Calu3 (cell line): Measurements from ENCODE around the gene SUN3. TPM values are rescaled to one million over a fixed set of nuclear protein-coding genes. Genes with fewer than 3 reads are reported as not detected.

Source experiments
- BruUV-seq: library from RNA; stranded (reverse); fragments of 400-500 nt; replicated peaks from 2 replicates; lab custom pipeline; 2021; lab: Mats Ljungman, UMichigan
- CTCF ChIA-PET: fragments of 300-600 bp; sonication (Branson Sonifier 250); formaldehyde crosslinking; loops from one replicate; lab custom pipeline; 2022; ENCODE audit warnings: antibody characterized with exemption; lab: Charles Lee
- DNase-seq: peaks from one replicate; pipeline ENCODE4 v3.0.0; 2022
- H3K27ac Mint-ChIP-seq: one replicate; pipeline ENCODE4 v1.8.0; 2022; ENCODE audit warnings: mixed read lengths; ENCODE audit not compliant: unreplicated experiment
- H3K27me3 Mint-ChIP-seq: one replicate; pipeline ENCODE4 v1.8.0; 2022; ENCODE audit warnings: mixed read lengths; ENCODE audit not compliant: unreplicated experiment
- H3K36me3 Mint-ChIP-seq: one replicate; pipeline ENCODE4 v1.8.0; 2022; ENCODE audit warnings: mild to moderate bottlenecking, moderate library complexity, mixed read lengths; ENCODE audit not compliant: insufficient read depth, unreplicated experiment
- H3K4me1 Mint-ChIP-seq: one replicate; pipeline ENCODE4 v1.8.0; 2022; ENCODE audit warnings: mild to moderate bottlenecking, low read depth, mixed read lengths; ENCODE audit not compliant: unreplicated experiment
- H3K4me3 Mint-ChIP-seq: one replicate; pipeline ENCODE4 v1.8.0; 2022; ENCODE audit warnings: mild to moderate bottlenecking, low read depth, moderate library complexity, mixed read lengths; ENCODE audit not compliant: unreplicated experiment
- H3K9me3 Mint-ChIP-seq: one replicate; pipeline ENCODE4 v1.8.0; 2022; ENCODE audit warnings: low read depth, mixed read lengths; ENCODE audit not compliant: unreplicated experiment
- CTCF ChIP-seq: fragments of 200-600 bp; IDR thresholded peaks from one replicate; pipeline ENCODE4 v1.8.0; 2022; ENCODE audit warnings: antibody characterized with exemption; ENCODE audit not compliant: unreplicated experiment
- intact Hi-C: fragments of 100-400 bp; cut with micrococcal nuclease; formaldehyde crosslinking; loops from one replicate; pipeline ENCODE4 v1.10.0; 2022; ENCODE audit not compliant: unreplicated experiment
- total RNA-seq: library from RNA; stranded (reverse); gene quantifications from 2 replicates; pipeline ENCODE4 v1.2.3, GENCODE V29; 2022

Gene SUN3
- total RNA-seq, 1 experiment from 2014 or later, result 1.8 TPM

- intact Hi-C loops, result loop anchor here (1.0 kb wide), 2 partner anchors 24 to 703 kb away; no protein-coding TSS in a partner anchor
- no TSS peak for BruUV-seq
- CTCF ChIA-PET, result interaction anchor here (0.7 to 1.4 kb wide), 10 partner anchors 12 to 703 kb away, joined by 3 to 15 read pairs (median 4); partner anchors contain the start of gene PKD1L1
Measured at GRCh38 chr7:47968847-47969774, 59.8 kb downstream of the SUN3 start.

GRCh38 chr7:47967708-47968107 lies 61.2 kb downstream of the SUN3 start:
- Mint-ChIP-seq H3K4me3 (no peak overlapping the region), H3K36me3 (peaks cover 46% of the 10 kb centered on the region), H3K27me3 (no peaks in the 10 kb centered on the region), H3K4me1 (peaks cover 22% of the 10 kb centered on the region), H3K27ac (no peak overlapping the region), H3K9me3 (no peaks in the 10 kb centered on the region)
- no TSS peak for BruUV-seq
- CTCF ChIA-PET, result interaction anchor here (0.6 to 0.8 kb wide), 2 partner anchors 18 to 530 kb away, joined by 3 to 4 read pairs; no protein-coding TSS in a partner anchor
- intact Hi-C loops, result loop anchor here (1.0 kb wide), 1 partner anchor 701 kb away; no protein-coding TSS in a partner anchor
- no peak for DNase-seq
- TF ChIP-seq CTCF, result no peak

More at GRCh38 chr7:47968847-47969774, 59.8 kb downstream of the SUN3 start:
- H3K36me3 Mint-ChIP-seq, result peaks cover 38% of the 10 kb centered on the region
- no peak overlapping the region for H3K27ac Mint-ChIP-seq
- peak; percentile 86 for DNase-seq
- peaks cover 24% of the 10 kb centered on the region for H3K4me1 Mint-ChIP-seq
- TF ChIP-seq CTCF, result peak; percentile 89
- H3K9me3 Mint-ChIP-seq, result no peaks in the 10 kb centered on the region
- H3K4me3 Mint-ChIP-seq, result no peak overlapping the region
- H3K27me3 Mint-ChIP-seq, result no peaks in the 10 kb centered on the region

- no peaks in the 10 kb centered on the region for H3K27me3 Mint-ChIP-seq
- H3K4me1 Mint-ChIP-seq, result peaks cover 22% of the 10 kb centered on the region
- H3K27ac Mint-ChIP-seq, result no peak overlapping the region
- H3K9me3 Mint-ChIP-seq, result no peaks in the 10 kb centered on the region
- BruUV-seq, result no TSS peak
- intact Hi-C loops, result no loop called here
- CTCF ChIA-PET, result interaction anchor here (0.6 to 0.8 kb wide), 3 partner anchors 18 to 530 kb away, joined by 3 to 4 read pairs (median 3); no protein-coding TSS in a partner anchor
- no peak overlapping the region for H3K4me3 Mint-ChIP-seq
- H3K36me3 Mint-ChIP-seq, result peaks cover 51% of the 10 kb centered on the region
- no peak for TF ChIP-seq CTCF
- DNase-seq, result no peak
Measured at GRCh38 chr7:47967123-47967522, 61.8 kb downstream of the SUN3 start.

- H3K9me3 Mint-ChIP-seq, result no peaks in the 10 kb centered on the region
- intact Hi-C loops, result no loop called here
- no peak overlapping the region for H3K4me3 Mint-ChIP-seq
- peaks cover 20% of the 10 kb centered on the region for H3K4me1 Mint-ChIP-seq
- DNase-seq, result no peak
- H3K27me3 Mint-ChIP-seq, result no peaks in the 10 kb centered on the region
- peaks cover 57% of the 10 kb centered on the region for H3K36me3 Mint-ChIP-seq
- TF ChIP-seq CTCF, result no peak
- BruUV-seq, result no TSS peak
- CTCF ChIA-PET, result interaction anchor here (0.6 to 1.0 kb wide), 2 partner anchors 23 to 405 kb away, joined by 4 to 5 read pairs; no protein-coding TSS in a partner anchor
- no peak overlapping the region for H3K27ac Mint-ChIP-seq
Measured at GRCh38 chr7:47965456-47965855, 63.5 kb downstream of the SUN3 start.
